Measurements from ENCODE around the gene GPR151. TPM values are rescaled to one million over a fixed set of nuclear protein-coding genes. Genes with fewer than 3 reads are reported as not detected.

Gene GPR151
- total and polyA plus RNA-seq, 4 donors, result not detected

DNA sequence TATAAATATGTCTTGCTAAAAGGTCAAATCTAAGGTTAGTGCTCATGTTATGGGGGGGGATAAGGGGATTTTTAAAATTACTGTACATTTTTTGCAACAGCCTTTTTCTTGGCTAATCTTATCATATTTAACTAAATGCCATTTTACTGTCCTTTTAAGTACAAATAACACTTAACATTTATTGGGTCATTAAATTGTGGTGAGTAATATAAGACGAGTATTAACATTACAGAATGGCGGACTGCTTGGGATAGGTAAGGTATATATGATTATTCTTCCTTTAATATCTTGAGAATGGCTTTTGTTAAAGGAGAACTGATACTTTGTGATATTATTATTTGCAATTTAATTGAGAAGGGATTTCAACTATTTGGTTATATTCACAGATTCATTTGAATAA, 33.2 kb downstream of the GPR151 start:
- no peak overlapping the region for H3K9ac ChIP-seq (ENCODE audit: low read depth in 1 of 2, low read length in 2 of 2)
- DNase-seq (ENCODE audit: low spot score), result no peak
- peaks cover 2 to 36% (median 29%) of the 10 kb centered on the region in 4 donors for H3K36me3 ChIP-seq (ENCODE audit: control insufficient read depth in 4 of 4, insufficient read depth in 3 of 4, low read depth in 1 of 4, low read length in 3 of 4)
- no peaks in the 10 kb centered on the region for H3K4me1 ChIP-seq (ENCODE audit: control insufficient read depth in 4 of 4, insufficient read depth in 4 of 4, low read length in 3 of 4)
- no peaks in the 10 kb centered on the region for H3K27me3 ChIP-seq (ENCODE audit: control insufficient read depth in 4 of 4, insufficient read depth in 4 of 4, low read length in 3 of 4)
- H3K4me3 ChIP-seq (ENCODE audit: low read depth in 1 of 3, low read length in 3 of 3), result no peak overlapping the region
- TF ChIP-seq FOXA2 (IDR thresholded peaks at IDR 0.05), result no peak
- TF ChIP-seq JUND (IDR thresholded peaks at IDR 0.05), result no peak
- TF ChIP-seq SP1 (IDR thresholded peaks at IDR 0.05), result no peak
- TF ChIP-seq FOXA1 (IDR thresholded peaks at IDR 0.05), result no peak
- no peak for TF ChIP-seq HNF4A (conservative IDR thresholded peaks at IDR 0.05)
- TF ChIP-seq TAF1 (conservative IDR thresholded peaks at IDR 0.05), result no peak
- TF ChIP-seq, protein P1, sequence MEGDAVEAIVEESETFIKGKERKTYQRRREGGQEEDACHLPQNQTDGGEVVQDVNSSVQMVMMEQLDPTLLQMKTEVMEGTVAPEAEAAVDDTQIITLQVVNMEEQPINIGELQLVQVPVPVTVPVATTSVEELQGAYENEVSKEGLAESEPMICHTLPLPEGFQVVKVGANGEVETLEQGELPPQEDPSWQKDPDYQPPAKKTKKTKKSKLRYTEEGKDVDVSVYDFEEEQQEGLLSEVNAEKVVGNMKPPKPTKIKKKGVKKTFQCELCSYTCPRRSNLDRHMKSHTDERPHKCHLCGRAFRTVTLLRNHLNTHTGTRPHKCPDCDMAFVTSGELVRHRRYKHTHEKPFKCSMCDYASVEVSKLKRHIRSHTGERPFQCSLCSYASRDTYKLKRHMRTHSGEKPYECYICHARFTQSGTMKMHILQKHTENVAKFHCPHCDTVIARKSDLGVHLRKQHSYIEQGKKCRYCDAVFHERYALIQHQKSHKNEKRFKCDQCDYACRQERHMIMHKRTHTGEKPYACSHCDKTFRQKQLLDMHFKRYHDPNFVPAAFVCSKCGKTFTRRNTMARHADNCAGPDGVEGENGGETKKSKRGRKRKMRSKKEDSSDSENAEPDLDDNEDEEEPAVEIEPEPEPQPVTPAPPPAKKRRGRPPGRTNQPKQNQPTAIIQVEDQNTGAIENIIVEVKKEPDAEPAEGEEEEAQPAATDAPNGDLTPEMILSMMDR (IDR thresholded peaks at IDR 0.05; ENCODE audit: low read depth, low read length, missing input control), result no peak
- TF ChIP-seq ZBTB33 (IDR thresholded peaks at IDR 0.05), result no peak
- TF ChIP-seq MAX (IDR thresholded peaks at IDR 0.05), result no peak
- TF ChIP-seq GABPA (IDR thresholded peaks at IDR 0.05 in 1 of 2, conservative IDR thresholded peaks at IDR 0.05 in 1 of 2), result no peak
- TF ChIP-seq EGR1 (IDR thresholded peaks at IDR 0.05; ENCODE audit: low read depth in 2 of 2), result no peak
- no peak for TF ChIP-seq RAD21 (IDR thresholded peaks at IDR 0.05)
- TF ChIP-seq YY1 (IDR thresholded peaks at IDR 0.05), result no peak
- no peak for TF ChIP-seq RXRA (IDR thresholded peaks at IDR 0.05)
- TF ChIP-seq HNF4G (IDR thresholded peaks at IDR 0.05), result no peak
- TF ChIP-seq, protein P2, sequence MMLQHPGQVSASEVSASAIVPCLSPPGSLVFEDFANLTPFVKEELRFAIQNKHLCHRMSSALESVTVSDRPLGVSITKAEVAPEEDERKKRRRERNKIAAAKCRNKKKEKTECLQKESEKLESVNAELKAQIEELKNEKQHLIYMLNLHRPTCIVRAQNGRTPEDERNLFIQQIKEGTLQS (IDR thresholded peaks at IDR 0.05), result no peak
- TF ChIP-seq NR2F2 (IDR thresholded peaks at IDR 0.05), result no peak
- WGBS, result 95% methylated on average over 2 of the region's 2 CpGs
- no peaks in the 10 kb centered on the region for H3K9me3 ChIP-seq (ENCODE audit: control insufficient read depth in 4 of 4, low read length in 3 of 4)
- no peak overlapping the region for H3K27ac ChIP-seq (ENCODE audit: low read depth in 1 of 2, low read length in 2 of 2)

DNA sequence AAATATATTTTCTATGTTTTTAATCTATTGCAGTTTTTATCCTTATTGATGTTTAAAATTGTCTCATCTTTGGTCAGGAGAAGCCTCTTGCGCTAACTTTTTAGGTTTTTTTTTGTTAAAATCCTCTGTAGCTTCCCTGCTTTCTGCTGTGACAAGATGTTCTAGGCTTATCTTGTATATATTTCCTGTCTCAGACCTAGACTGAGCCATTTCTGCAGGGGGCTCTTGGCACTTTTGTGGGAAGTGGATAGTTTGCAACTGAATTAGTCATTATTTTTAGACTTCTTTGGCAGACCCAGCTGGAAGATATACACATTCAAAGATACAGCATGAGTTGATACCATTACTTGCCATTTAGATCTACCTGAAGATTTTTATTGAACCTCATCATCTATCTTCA, 40.1 kb downstream of the GPR151 start:
- Histone ChIP-seq H3K9me3 (ENCODE audit: control insufficient read depth in 4 of 4, low read length in 3 of 4) (no peaks in the 10 kb centered on the region), H3K4me1 (ENCODE audit: control insufficient read depth in 4 of 4, insufficient read depth in 4 of 4, low read length in 3 of 4) (peaks cover 0 to 2% (median 1%) of the 10 kb centered on the region in 4 donors), H3K27me3 (ENCODE audit: control insufficient read depth in 4 of 4, insufficient read depth in 4 of 4, low read length in 3 of 4) (no peaks in the 10 kb centered on the region), H3K36me3 (ENCODE audit: control insufficient read depth in 4 of 4, insufficient read depth in 3 of 4, low read depth in 1 of 4, low read length in 3 of 4) (peaks cover 4 to 35% (median 29%) of the 10 kb centered on the region in 4 donors), H3K27ac (ENCODE audit: low read depth in 1 of 2, low read length in 2 of 2) (no peak overlapping the region), H3K4me3 (ENCODE audit: low read depth in 1 of 3, low read length in 3 of 3) (no peak overlapping the region), H3K9ac (ENCODE audit: low read depth in 1 of 2, low read length in 2 of 2) (no peak overlapping the region)
- 80% methylated on average over 1 of the region's 1 CpG for WGBS
- no peak for DNase-seq (ENCODE audit: low spot score)
- TF ChIP-seq JUND (IDR thresholded peaks at IDR 0.05) (no peak), NR2F2 (IDR thresholded peaks at IDR 0.05) (no peak), HNF4A (conservative IDR thresholded peaks at IDR 0.05) (no peak), ZBTB33 (IDR thresholded peaks at IDR 0.05) (no peak), FOXA1 (IDR thresholded peaks at IDR 0.05) (no peak), HNF4G (IDR thresholded peaks at IDR 0.05) (no peak), GABPA (IDR thresholded peaks at IDR 0.05 in 1 of 2, conservative IDR thresholded peaks at IDR 0.05 in 1 of 2) (no peak), RAD21 (IDR thresholded peaks at IDR 0.05) (no peak), RXRA (IDR thresholded peaks at IDR 0.05) (no peak), YY1 (IDR thresholded peaks at IDR 0.05) (no peak), EGR1 (IDR thresholded peaks at IDR 0.05; ENCODE audit: low read depth in 2 of 2) (no peak), TAF1 (conservative IDR thresholded peaks at IDR 0.05) (no peak), SP1 (IDR thresholded peaks at IDR 0.05) (no peak)
- TF ChIP-seq, protein P1 (IDR thresholded peaks at IDR 0.05; ENCODE audit: low read depth, low read length, missing input control), result no peak
- TF ChIP-seq, protein P3, sequence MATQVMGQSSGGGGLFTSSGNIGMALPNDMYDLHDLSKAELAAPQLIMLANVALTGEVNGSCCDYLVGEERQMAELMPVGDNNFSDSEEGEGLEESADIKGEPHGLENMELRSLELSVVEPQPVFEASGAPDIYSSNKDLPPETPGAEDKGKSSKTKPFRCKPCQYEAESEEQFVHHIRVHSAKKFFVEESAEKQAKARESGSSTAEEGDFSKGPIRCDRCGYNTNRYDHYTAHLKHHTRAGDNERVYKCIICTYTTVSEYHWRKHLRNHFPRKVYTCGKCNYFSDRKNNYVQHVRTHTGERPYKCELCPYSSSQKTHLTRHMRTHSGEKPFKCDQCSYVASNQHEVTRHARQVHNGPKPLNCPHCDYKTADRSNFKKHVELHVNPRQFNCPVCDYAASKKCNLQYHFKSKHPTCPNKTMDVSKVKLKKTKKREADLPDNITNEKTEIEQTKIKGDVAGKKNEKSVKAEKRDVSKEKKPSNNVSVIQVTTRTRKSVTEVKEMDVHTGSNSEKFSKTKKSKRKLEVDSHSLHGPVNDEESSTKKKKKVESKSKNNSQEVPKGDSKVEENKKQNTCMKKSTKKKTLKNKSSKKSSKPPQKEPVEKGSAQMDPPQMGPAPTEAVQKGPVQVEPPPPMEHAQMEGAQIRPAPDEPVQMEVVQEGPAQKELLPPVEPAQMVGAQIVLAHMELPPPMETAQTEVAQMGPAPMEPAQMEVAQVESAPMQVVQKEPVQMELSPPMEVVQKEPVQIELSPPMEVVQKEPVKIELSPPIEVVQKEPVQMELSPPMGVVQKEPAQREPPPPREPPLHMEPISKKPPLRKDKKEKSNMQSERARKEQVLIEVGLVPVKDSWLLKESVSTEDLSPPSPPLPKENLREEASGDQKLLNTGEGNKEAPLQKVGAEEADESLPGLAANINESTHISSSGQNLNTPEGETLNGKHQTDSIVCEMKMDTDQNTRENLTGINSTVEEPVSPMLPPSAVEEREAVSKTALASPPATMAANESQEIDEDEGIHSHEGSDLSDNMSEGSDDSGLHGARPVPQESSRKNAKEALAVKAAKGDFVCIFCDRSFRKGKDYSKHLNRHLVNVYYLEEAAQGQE (IDR thresholded peaks at IDR 0.05), result no peak

Data from liver (tissue), 9 donors.